ENCODE data around the gene TTC27.
"Not testable (repeated sequence)": the region's sequence is repeated elsewhere in the genome, so short reads cannot be mapped to it uniquely, and the experiment has no call there.

The TTC27 gene

GRCh38 chr2:32627814-32628579, at the start of gene TTC27:
TSS of gene TTC27 (plus strand) at chr2:32628050. CDS start at chr2:32628293, 243 bp downstream.
- DNase-seq: peak; percentile 81

- DNase-seq: no peak
Observed at GRCh38 chr2:32591669-32592463, 36.0 kb upstream of the TTC27 start.

DNA sequence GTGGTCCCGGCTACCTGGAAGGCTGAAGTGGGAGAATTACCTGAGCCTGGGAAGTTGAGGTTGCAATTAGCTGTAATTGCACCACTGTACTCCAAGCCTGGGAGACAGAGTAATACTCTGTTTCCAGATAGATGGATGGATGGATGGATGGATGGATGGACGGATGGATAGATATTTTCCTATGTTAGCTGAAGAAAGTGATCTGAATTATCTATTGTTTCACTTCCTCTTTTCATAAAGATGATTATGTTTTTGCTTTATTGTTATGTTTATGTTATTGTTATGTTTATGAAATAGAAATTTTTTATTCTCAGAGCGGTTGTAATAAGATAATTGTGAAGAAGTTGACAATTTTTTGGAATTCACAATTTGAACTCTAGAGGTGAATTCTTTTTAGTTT, 33.3 kb upstream of the TTC27 start:
- no peak for DNase-seq

GRCh38 chr2:32611366-32611765, 16.5 kb upstream of the TTC27 start:
- no peak for DNase-seq

GRCh38 chr2:32611771-32612170, 16.1 kb upstream of the TTC27 start:
- DNase-seq: no peak

DNA sequence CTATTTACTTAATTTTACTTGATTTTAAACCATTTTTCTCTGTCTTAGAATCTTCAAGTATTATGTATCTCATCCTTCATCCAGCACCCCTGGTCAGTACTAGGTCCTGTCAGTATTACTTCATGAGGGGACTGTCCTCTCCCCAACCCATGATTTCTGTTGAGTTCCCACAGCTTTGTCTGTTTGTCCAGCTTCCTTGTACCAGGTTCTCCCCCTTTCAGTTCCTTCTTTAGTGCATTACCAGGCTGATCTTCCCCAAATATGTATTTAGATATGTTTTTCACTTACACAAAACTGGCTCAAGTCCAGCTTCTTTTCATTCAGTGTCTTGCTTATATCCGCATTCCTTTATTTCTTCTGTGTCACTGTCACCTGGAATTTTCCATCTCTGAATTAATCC, 13.8 kb upstream of the TTC27 start:
- DNase-seq: no peak

DNA sequence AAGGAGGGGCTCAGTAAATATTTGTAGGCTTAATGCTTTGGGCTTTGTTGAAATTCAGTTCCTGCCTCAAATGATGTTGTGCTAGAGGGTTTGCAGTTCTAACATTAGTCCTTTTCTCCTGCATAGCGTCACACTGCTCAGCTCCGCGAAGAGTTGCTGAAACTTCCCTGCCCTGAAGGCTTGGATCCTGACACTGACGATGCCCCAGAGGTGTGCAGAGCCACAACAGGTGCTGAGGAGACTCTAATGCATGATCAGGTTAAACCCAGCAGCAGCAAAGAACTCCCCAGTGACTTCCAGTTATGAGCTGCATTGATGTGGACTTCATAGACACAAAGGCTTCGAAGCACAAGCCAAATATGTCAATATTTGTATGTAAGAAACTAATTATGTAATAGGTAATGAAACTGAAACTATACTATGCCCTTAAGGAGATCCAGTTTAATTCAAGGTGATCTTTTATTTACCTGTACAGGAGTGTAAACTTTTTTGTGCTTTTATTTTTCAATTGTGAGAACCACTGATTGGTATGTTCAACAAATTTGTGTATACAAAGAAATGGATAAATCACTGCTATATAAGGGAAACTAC, 10.2 kb upstream of the TTC27 start:
- no peak for DNase-seq

GRCh38 chr2:32622570-32623310, 5.1 kb upstream of the TTC27 start:
- no peak for DNase-seq

GRCh38 chr2:32623311-32623706, 4.5 kb upstream of the TTC27 start:
- DNase-seq: no peak

- no peak for DNase-seq
Observed at GRCh38 chr2:32624812-32625211, 3.0 kb upstream of the TTC27 start.

GRCh38 chr2:32626639-32627221, 1.1 kb upstream of the TTC27 start:
- no peak for DNase-seq

- DNase-seq: no peak
Observed at GRCh38 chr2:32627441-32627813, 423 bp upstream of the TTC27 start.

GRCh38 chr2:32632089-32632488, 4.2 kb downstream of the TTC27 start:
- no peak for DNase-seq

DNA sequence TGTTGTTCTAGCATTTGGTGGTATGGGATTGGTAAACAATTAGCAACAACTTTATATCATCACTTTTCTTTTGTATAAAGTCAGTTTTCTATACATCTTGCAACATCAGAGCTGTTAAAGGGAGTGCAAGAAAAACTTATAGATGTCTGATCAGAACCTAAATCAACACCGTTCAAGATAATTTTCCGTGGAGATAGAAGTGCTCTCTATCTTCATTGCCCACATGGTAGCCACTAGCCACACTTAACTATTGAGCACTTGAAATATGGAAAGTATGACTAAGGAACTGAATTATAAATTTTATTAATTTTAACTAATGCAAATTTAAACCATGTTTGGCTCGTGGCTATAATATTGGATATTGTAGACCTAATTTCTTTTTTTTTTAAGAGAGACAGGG, 5.2 kb downstream of the TTC27 start:
- DNase-seq: no peak

- DNase-seq: not testable (repeated sequence)
Observed at GRCh38 chr2:32638548-32638947, 10.7 kb downstream of the TTC27 start.

GRCh38 chr2:32641180-32641579, 13.3 kb downstream of the TTC27 start:
- no peak for DNase-seq

GRCh38 chr2:32647180-32647651, 19.4 kb downstream of the TTC27 start:
- no peak for DNase-seq

- no peak for DNase-seq
Observed at GRCh38 chr2:32652555-32653209, 24.8 kb downstream of the TTC27 start.

GRCh38 chr2:32656069-32656468, 28.2 kb downstream of the TTC27 start:
- DNase-seq: no peak

GRCh38 chr2:32663864-32664263, 36.0 kb downstream of the TTC27 start:
- DNase-seq: no peak

GRCh38 chr2:32666704-32667103, 38.9 kb downstream of the TTC27 start:
- no peak for DNase-seq

GRCh38 chr2:32668254-32668653, 40.4 kb downstream of the TTC27 start:
- DNase-seq: no peak

All from NCI-H1048 (cell line).